ENCODE measurements around the gene RNF225.

Gene RNF225

DNA sequence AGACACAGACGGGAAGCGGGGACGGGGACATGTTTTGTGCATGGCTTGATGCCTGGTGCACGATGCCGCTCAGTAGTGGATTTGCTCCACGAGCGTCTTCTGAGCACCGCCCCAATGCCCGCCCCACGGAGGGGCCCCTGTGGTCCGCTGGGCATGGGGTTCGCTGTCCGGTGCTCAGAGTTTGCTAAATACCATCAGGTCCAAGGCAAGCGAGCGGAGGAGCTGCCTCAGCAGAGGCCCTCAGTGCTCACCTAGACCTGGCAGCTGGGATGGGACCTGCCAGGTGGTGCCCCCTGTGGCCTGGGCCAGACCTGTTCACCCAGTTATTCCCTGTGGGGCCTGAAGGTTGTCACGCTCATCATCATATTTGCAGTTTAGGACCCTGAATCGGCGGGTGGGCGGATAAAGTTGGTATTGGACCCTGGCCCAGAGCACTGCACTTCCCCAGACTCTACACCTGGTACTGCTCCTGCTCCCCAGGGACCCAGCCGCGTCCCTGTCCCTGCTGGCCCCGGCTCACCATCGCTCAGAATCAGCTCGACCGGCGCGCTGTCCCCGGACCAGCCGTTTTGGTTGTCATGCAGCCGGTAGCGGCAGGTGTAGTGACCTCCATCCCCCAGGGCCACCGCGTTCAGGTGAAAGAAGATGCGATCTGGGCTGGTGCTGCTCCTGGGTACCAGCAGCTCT lies 44.4 kb upstream of the RNF225 start:
- Histone ChIP-seq H3K4me3 (no peak overlapping the region), H3K4me1 (peaks cover 0 to 32% (median 11%) of the 10 kb centered on the region in 4 donors), H3K9me3 (no peaks in the 10 kb centered on the region), H3K27ac (no peak overlapping the region), H3K36me3 (peaks cover 0 to 27% (median 3%) of the 10 kb centered on the region in 3 donors), H3K27me3 (peaks cover 0 to 11% of the 10 kb centered on the region in 2 donors)
- no peak for TF ChIP-seq CTCF (IDR thresholded peaks at IDR 0.05)
- DNase-seq, result no peak
- intact Hi-C loops (cut with DNase I; ENCODE audit: low total_unique reads), result no loop called here

DNA sequence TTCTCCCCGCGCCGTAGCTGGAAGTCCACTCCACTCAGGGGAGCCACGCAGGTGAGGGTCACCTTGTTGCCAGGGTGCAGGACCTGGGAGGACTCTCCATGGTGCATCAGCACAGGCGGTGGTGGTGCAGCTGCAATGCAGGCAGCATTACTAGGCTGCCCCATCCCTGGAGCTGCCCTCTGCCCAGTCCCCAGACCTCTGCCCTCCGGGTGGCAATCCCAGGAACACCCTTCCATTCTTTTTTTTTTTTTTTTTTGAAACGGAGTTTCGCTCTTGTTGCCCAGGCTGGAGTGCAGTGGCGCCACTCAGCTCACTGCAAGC lies 43.9 kb upstream of the RNF225 start:
- no peak overlapping the region for H3K27ac ChIP-seq

GRCh38 chr19:58351990-58352755 lies 43.3 kb upstream of the RNF225 start:
- TF ChIP-seq CTCF (IDR thresholded peaks at IDR 0.05), result no peak
- Histone ChIP-seq H3K27ac (no peak overlapping the region), H3K36me3 (peaks cover 0 to 27% (median 3%) of the 10 kb centered on the region in 3 donors), H3K9me3 (no peaks in the 10 kb centered on the region), H3K4me3 (no peak overlapping the region), H3K4me1 (peaks cover 0 to 37% (median 18%) of the 10 kb centered on the region in 4 donors), H3K27me3 (peaks cover 0 to 23% of the 10 kb centered on the region in 2 donors)
- intact Hi-C loops (cut with DNase I; ENCODE audit: low total_unique reads), result no loop called here
- DNase-seq, result no peak

More for the DNA sequence above, 43.9 kb upstream of the RNF225 start:
- peaks cover 0 to 27% (median 3%) of the 10 kb centered on the region in 3 donors for H3K36me3 ChIP-seq
- no peaks in the 10 kb centered on the region for H3K9me3 ChIP-seq
- H3K27me3 ChIP-seq, result peaks cover 0 to 16% of the 10 kb centered on the region in 2 donors
- no peak for DNase-seq
- no peak overlapping the region for H3K4me3 ChIP-seq
- H3K4me1 ChIP-seq, result peaks cover 0 to 32% (median 15%) of the 10 kb centered on the region in 4 donors
- no peak for TF ChIP-seq CTCF (IDR thresholded peaks at IDR 0.05)
- intact Hi-C loops (cut with DNase I; ENCODE audit: low total_unique reads), result no loop called here

- Histone ChIP-seq H3K4me1 (peaks cover 0 to 43% (median 21%) of the 10 kb centered on the region in 4 donors), H3K36me3 (peaks cover 0 to 27% (median 3%) of the 10 kb centered on the region in 3 donors), H3K27me3 (peaks cover 0 to 31% of the 10 kb centered on the region in 2 donors), H3K4me3 (no peak within 1 kb of the TSS), H3K27ac (no peak within 1 kb of the TSS), H3K9me3 (no peaks in the 10 kb centered on the region)
- intact Hi-C loops (cut with DNase I; ENCODE audit: low total_unique reads), result no loop called here
- DNase-seq, result no peak
- TF ChIP-seq CTCF (IDR thresholded peaks at IDR 0.05), result no peak
Measured at GRCh38 chr19:58352760-58353671, 42.4 kb upstream of the RNF225 start, which contains the start of gene A1BG. Gene A1BG (minus strand): TSS chr19:58353492. CDS start chr19:58353437, 55 bp downstream.

GRCh38 chr19:58353717-58354477 lies 41.6 kb upstream of the RNF225 start:
- peaks cover 0 to 27% (median 3%) of the 10 kb centered on the region in 3 donors for H3K36me3 ChIP-seq
- peaks cover 0 to 40% of the 10 kb centered on the region in 2 donors for H3K27me3 ChIP-seq
- no peak for DNase-seq
- H3K4me3 ChIP-seq, result no peak overlapping the region
- intact Hi-C loops (cut with DNase I; ENCODE audit: low total_unique reads), result no loop called here
- no peaks in the 10 kb centered on the region for H3K9me3 ChIP-seq
- TF ChIP-seq CTCF (IDR thresholded peaks at IDR 0.05), result no peak
- H3K27ac ChIP-seq, result no peak overlapping the region
- H3K4me1 ChIP-seq, result peaks cover 0 to 37% (median 22%) of the 10 kb centered on the region in 4 donors

Data from tibial artery (tissue), 4 donors.